HEK293T (cell line): ENCODE data around the gene FAXDC2.

Experiments
- CTCF ChIA-PET: fragments of 350-600 bp; formaldehyde crosslinking; extraction: SDS; loops from one replicate; lab custom pipeline; 2021; ENCODE audit warnings: antibody characterized with exemption, inconsistent platforms; lab: Yijun Ruan, JAX
- POLR2A ChIA-PET: fragments of 350-600 bp; formaldehyde crosslinking; extraction: SDS; loops from one replicate; lab custom pipeline; 2020; ENCODE audit warnings: antibody characterized with exemption, inconsistent platforms; lab: Yijun Ruan, JAX
- DNase-seq: peaks from one replicate; pipeline ENCODE4 v3.0.0; 2012; ENCODE audit warnings: mixed read lengths; ENCODE audit errors: extremely low spot score
- ARNT ChIP-seq: fragments of 450-650 bp; IDR thresholded peaks from 2 replicates; pipeline ENCODE4 v1.6.1; 2017; ENCODE audit warnings: mild to moderate bottlenecking
- BHLHE40 ChIP-seq: fragments of 450-650 bp; IDR thresholded peaks from 2 replicates; pipeline ENCODE4 v1.6.1; 2016; ENCODE audit warnings: mild to moderate bottlenecking, moderate library complexity, borderline replicate concordance
- CTBP1 ChIP-seq: fragments of 450-650 bp; IDR thresholded peaks from 2 replicates; pipeline ENCODE4 v1.6.1; 2016; ENCODE audit warnings: borderline replicate concordance
- ELF4 ChIP-seq: fragments of 450-650 bp; IDR thresholded peaks from 2 replicates; pipeline ENCODE4 v1.6.1; 2017; ENCODE audit warnings: antibody characterized with exemption
- FOXA1 ChIP-seq: fragments of 450-650 bp; IDR thresholded peaks from 2 replicates; pipeline ENCODE4 v1.6.1; 2016; ENCODE audit warnings: mild to moderate bottlenecking
- FOXK2 ChIP-seq: fragments of 450-650 bp; IDR thresholded peaks from 2 replicates; pipeline ENCODE4 v1.6.1; 2016; ENCODE audit warnings: mild to moderate bottlenecking
- FOXM1 ChIP-seq: fragments of 450-650 bp; IDR thresholded peaks from 2 replicates; pipeline ENCODE4 v1.6.1; 2017; ENCODE audit warnings: mild to moderate bottlenecking, borderline replicate concordance
- HDGF ChIP-seq: fragments of 450-650 bp; IDR thresholded peaks from 2 replicates; pipeline ENCODE4 v1.6.1; 2017; ENCODE audit warnings: antibody characterized with exemption, borderline replicate concordance
- L3MBTL2 ChIP-seq: fragments of 450-650 bp; conservative IDR thresholded peaks from 2 replicates; pipeline ENCODE4 v1.6.1; 2016; ENCODE audit warnings: mild to moderate bottlenecking
- LEF1 ChIP-seq: fragments of 450-650 bp; IDR thresholded peaks from 2 replicates; pipeline ENCODE4 v1.6.1; 2017; ENCODE audit warnings: mild to moderate bottlenecking, borderline replicate concordance
- NFRKB ChIP-seq: fragments of 450-650 bp; IDR thresholded peaks from 2 replicates; pipeline ENCODE4 v1.6.1; 2016; ENCODE audit warnings: mild to moderate bottlenecking, moderate library complexity
- SP1 ChIP-seq: fragments of 450-650 bp; IDR thresholded peaks from 2 replicates; pipeline ENCODE4 v1.6.1; 2017
- SUZ12 ChIP-seq: fragments of 450-650 bp; IDR thresholded peaks from 2 replicates; pipeline ENCODE4 v1.6.1; 2016; ENCODE audit warnings: mild to moderate bottlenecking
- TARDBP ChIP-seq: fragments of 450-650 bp; IDR thresholded peaks from 2 replicates; pipeline ENCODE4 v1.6.1; 2016
- ZNF384 ChIP-seq: fragments of 450-650 bp; IDR thresholded peaks from 2 replicates; pipeline ENCODE4 v1.6.1; 2016
- TF ChIP-seq, protein P1 (sequence below): fragments of 450-650 bp; IDR thresholded peaks from 2 replicates; pipeline ENCODE4 v1.6.1; 2016

FAXDC2 gene

DNA sequence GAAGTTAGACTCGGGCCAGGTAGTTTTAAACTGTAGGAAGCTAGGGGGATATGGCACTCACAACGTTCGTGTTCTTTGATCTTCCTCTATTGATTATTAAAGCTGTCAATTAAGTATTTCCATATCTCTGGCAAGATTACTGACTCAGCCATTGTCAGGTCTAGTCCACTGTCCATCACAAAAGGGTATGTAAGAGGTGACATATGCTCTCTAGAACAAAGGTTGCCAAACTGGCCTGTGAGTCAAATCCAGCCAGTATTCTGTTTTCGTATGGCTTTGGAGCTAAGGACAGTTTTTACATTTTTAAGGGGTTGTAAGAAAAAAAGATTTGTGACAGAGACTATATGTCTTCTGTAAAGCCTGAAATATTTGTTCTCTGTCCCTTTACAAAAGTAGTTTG is 44.2 kb downstream of the FAXDC2 start:
- CTCF ChIA-PET: interaction anchor here (0.6 to 1.2 kb wide), 2 partner anchors 46 to 165 kb away, joined by 3 read pairs; no protein-coding TSS in a partner anchor
- POLR2A ChIA-PET: no interaction called here
- TF ChIP-seq SP1 (no peak), ELF4 (no peak), ZNF384 (no peak), NFRKB (no peak), FOXK2 (no peak), SUZ12 (no peak)
- TF ChIP-seq, protein P1, sequence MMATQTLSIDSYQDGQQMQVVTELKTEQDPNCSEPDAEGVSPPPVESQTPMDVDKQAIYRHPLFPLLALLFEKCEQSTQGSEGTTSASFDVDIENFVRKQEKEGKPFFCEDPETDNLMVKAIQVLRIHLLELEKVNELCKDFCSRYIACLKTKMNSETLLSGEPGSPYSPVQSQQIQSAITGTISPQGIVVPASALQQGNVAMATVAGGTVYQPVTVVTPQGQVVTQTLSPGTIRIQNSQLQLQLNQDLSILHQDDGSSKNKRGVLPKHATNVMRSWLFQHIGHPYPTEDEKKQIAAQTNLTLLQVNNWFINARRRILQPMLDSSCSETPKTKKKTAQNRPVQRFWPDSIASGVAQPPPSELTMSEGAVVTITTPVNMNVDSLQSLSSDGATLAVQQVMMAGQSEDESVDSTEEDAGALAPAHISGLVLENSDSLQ: no peak
- no peak for DNase-seq

DNA sequence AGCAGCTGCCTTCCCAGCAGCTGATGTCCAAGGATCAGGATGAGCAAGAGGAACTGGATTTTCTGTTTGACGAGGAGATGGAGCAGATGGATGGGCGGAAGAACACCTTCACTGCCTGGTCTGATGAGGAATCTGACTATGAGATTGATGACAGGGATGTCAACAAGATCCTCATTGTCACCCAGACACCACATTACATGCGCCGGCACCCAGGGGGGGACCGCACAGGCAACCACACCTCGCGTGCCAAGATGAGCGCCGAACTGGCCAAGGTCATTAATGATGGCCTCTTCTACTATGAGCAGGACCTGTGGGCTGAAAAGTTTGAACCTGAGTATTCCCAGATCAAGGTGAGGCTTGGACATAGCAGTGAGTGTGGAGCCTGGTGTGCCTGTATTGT is 48.4 kb downstream of the FAXDC2 start:
- ChIA-PET POLR2A (no interaction called here), CTCF (no interaction called here)
- TF ChIP-seq ARNT (no peak), FOXK2 (no peak), L3MBTL2 (no peak), CTBP1 (no peak), ELF4 (no peak), LEF1 (no peak), HDGF (no peak), BHLHE40 (no peak), ZNF384 (no peak), FOXM1 (no peak), FOXA1 (no peak), NFRKB (no peak), SP1 (no peak), TARDBP (no peak), SUZ12 (no peak)
- TF ChIP-seq, protein P1: no peak
- no peak for DNase-seq

DNA sequence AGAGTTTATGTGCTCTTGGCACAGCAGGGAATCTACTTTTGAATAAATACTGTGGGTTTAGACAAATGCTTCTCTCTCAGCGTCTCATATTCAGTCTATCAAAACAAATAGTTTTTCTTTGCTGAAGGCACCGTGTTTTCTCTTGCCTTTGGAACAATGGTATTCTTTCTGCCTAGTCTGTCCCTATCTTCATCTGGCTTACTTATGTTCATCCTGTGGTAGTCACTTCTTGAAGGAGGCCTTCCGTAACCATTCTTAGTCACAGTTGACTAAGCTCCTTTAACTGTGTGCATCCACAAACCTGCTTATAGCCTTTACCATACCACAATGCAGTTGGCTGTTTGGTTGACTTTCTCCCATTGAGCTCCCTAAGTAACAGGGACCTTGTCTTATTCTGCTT is 49.3 kb downstream of the FAXDC2 start:
- no peak for DNase-seq
- ChIA-PET POLR2A (no interaction called here), CTCF (interaction anchor here (1.1 kb wide), 1 partner anchor 39 kb away, joined by 3 read pairs; no protein-coding TSS in a partner anchor)
- no peak for TF ChIP-seq SP1

DNA sequence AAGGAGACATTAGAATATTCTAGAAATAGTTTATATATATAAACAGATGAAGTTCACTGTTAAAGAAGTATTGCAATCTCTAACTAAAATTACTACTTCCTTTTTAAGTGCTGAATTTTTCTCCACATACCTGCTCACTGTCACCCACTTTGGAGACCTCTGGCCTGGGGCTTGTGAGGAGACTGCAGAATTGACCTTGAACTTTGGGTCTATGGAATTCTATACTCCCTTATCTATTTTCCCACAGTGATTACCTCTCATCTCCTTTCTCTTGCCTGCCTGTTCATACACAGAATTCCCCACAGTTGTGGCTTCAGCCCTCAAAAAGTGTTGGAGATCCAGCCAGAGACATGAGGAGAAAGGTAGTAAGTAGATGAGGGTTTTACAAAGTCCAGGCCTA is 49.8 kb downstream of the FAXDC2 start:
- no peak for DNase-seq
- ChIA-PET CTCF (interaction anchor here (1.1 kb wide), 1 partner anchor 39 kb away, joined by 3 read pairs; no protein-coding TSS in a partner anchor), POLR2A (no interaction called here)
- TF ChIP-seq SUZ12 (no peak), TARDBP (no peak), FOXM1 (no peak), BHLHE40 (no peak), ELF4 (no peak), FOXA1 (no peak), SP1 (no peak), ARNT (no peak), HDGF (no peak), ZNF384 (no peak), LEF1 (no peak), CTBP1 (no peak), L3MBTL2 (no peak), FOXK2 (no peak), NFRKB (no peak)
- TF ChIP-seq, protein P1: no peak

DNA sequence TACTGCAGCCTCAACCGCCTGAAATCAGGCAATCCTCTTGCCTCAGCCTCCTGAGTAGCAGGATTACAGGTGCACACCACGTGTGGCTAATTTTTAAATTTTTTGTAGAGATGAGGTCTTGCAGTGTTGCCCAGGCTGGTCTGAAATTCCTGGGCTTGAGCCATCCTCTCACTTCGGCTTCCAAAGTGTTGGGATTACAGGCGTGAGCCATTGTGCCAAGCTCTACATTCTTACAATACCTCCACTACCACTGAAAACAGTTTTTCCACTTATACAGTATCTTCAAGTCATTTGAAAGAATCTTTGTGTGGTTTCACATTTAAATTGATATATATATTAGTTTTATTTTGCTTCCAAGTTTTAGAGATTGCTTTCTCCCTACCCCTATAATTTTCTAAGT is 52.6 kb downstream of the FAXDC2 start:
- DNase-seq: no peak
- CTCF ChIA-PET: no interaction called here
- POLR2A ChIA-PET: no interaction called here
- TF ChIP-seq CTBP1 (no peak), TARDBP (no peak), NFRKB (no peak), ELF4 (no peak), SP1 (no peak)

DNA sequence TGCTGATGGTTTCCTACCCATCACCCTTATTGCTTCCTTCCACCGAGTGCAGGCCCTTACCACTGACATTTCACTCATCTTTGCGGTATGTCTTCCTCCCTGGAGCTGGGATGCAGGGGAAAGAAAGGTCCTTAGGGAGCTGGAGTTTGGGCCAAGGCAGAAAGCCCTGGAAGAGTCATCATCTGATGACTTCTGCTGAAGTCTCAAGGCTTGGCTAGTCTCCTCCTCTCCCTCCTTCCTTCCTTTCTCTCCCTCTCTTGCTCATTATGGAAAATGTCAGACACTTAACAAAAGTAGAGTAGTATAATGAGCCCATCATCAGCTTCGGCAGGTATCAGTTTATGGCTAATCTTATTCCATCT is 55.2 kb downstream of the FAXDC2 start:
- ChIA-PET CTCF (no interaction called here), POLR2A (no interaction called here)
- TF ChIP-seq LEF1 (no peak), FOXM1 (no peak), L3MBTL2 (no peak), CTBP1 (no peak), TARDBP (no peak), SP1 (no peak), ARNT (no peak), HDGF (no peak)
- TF ChIP-seq, protein P1: no peak
- no peak for DNase-seq
